GM23248 (cell line): Measurements from ENCODE around the gene TOR3A.

Experiments used
- EZH2 ChIP-seq: fragments of 200-600 bp; sonication (generic); IDR thresholded peaks from 2 replicates; pipeline ENCODE4 v1.6.1; 2018; ENCODE audit warnings: antibody characterized with exemption, mild to moderate bottlenecking; ENCODE audit not compliant: insufficient read depth, poor library complexity, severe bottlenecking
- EZH2phosphoT487 ChIP-seq: fragments of 200-600 bp; sonication (generic); IDR thresholded peaks from 2 replicates; pipeline ENCODE4 v1.6.1; 2018; ENCODE audit warnings: antibody characterized with exemption, moderate library complexity, mild to moderate bottlenecking, low read depth; ENCODE audit not compliant: insufficient read depth

- TF ChIP-seq EZH2phosphoT487 (no peak), EZH2 (no peak)
Measured at GRCh38 chr1:179141592-179142251, 59.9 kb downstream of the TOR3A start.
